ENCODE measurements around the gene TFAP2A. TPM values are rescaled to one million over a fixed set of nuclear protein-coding genes. Genes with fewer than 3 reads are reported as not detected.

TFAP2A gene
- total and polyA plus RNA-seq, 5 experiments from 2014 or later = not detected

DNA sequence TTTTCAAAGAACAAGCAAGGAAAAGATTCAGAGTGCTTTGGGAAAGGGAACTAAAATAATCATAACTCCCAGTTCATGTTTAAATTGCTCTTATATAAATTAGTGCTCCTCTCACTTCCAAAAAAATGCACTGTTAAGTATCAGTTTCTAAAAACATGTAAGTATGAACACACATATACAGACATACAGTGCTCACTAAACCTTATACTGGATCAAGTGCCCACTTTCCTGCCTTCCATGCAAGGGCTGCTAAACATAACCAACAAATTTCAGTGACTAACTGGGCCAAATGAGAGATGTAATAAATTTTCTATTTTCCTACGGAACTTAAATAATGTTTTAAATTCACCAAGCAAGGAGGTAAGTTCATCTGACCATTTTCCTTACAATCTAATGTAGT, 6.4 kb downstream of the TFAP2A start:
- no peak overlapping the region for H3K4me3 Mint-ChIP-seq
- H3K36me3 Mint-ChIP-seq = peaks cover 16 to 24% (median 18%) of the 10 kb centered on the region in 3 donors
- peaks cover 13 to 66% (median 39%) of the 10 kb centered on the region in 9 donors for H3K9me3 Mint-ChIP-seq
- POLR2A ChIA-PET = no interaction called here
- peaks cover 16 to 44% (median 33%) of the 10 kb centered on the region in 4 donors for H3K4me1 Mint-ChIP-seq
- ATAC-seq = no peak
- DNase-seq = no peak
- H3K27me3 Mint-ChIP-seq = peaks cover 41 to 73% (median 51%) of the 10 kb centered on the region in 5 donors
- H3K27ac Mint-ChIP-seq = no peak overlapping the region

GRCh38 chr6:10407674-10408054, 7.2 kb downstream of the TFAP2A start:
- DNase-seq (no peak), ATAC-seq (no peak)
- no peak overlapping the region for H3K4me3 Mint-ChIP-seq
- POLR2A ChIA-PET = no interaction called here
- peaks cover 21 to 69% (median 46%) of the 10 kb centered on the region in 9 donors for H3K9me3 Mint-ChIP-seq
- peaks cover 15 to 41% (median 30%) of the 10 kb centered on the region in 4 donors for H3K4me1 Mint-ChIP-seq
- H3K36me3 Mint-ChIP-seq = peaks cover 14 to 24% (median 21%) of the 10 kb centered on the region in 3 donors
- H3K27me3 Mint-ChIP-seq = peaks cover 38 to 72% (median 45%) of the 10 kb centered on the region in 5 donors
- no peak overlapping the region for H3K27ac Mint-ChIP-seq

- H3K27me3 Mint-ChIP-seq = peaks cover 38 to 77% (median 48%) of the 10 kb centered on the region in 5 donors
- peaks cover 13 to 24% (median 21%) of the 10 kb centered on the region in 3 donors for H3K36me3 Mint-ChIP-seq
- no peak for ATAC-seq
- peaks cover 14 to 37% (median 30%) of the 10 kb centered on the region in 4 donors for H3K4me1 Mint-ChIP-seq
- peaks cover 21 to 68% (median 46%) of the 10 kb centered on the region in 9 donors for H3K9me3 Mint-ChIP-seq
- DNase-seq = no peak
- H3K27ac Mint-ChIP-seq = no peak overlapping the region
- POLR2A ChIA-PET = no interaction called here
- no peak overlapping the region for H3K4me3 Mint-ChIP-seq
Measured at GRCh38 chr6:10407018-10407673, 7.7 kb downstream of the TFAP2A start.

DNA sequence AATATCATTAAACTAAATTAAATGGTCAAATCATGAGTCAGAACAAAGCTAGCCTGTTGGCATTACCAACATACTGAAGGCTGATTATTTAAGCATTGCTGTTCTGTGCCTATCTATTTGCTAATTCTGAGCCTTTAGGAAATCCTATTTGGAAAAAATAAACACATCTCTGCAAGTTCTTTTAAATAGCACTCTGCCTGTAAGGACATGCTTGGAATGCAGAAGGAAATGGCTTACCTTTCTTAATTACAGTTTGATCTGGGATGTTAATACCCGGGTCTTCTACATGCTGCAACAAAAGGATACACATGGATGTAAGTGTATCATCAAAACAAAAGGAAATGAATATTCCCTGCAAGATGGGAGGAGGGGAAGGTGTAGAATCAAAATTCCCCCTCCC, 8.3 kb downstream of the TFAP2A start:
- Mint-ChIP-seq H3K4me1 (peaks cover 11 to 32% (median 24%) of the 10 kb centered on the region in 4 donors), H3K27me3 (peaks cover 36 to 77% (median 47%) of the 10 kb centered on the region in 5 donors), H3K9me3 (peaks cover 21 to 70% (median 47%) of the 10 kb centered on the region in 9 donors), H3K27ac (no peak overlapping the region), H3K36me3 (peaks cover 12 to 20% (median 19%) of the 10 kb centered on the region in 3 donors), H3K4me3 (no peak overlapping the region)
- DNase-seq (no peak), ATAC-seq (no peak)
- POLR2A ChIA-PET = no interaction called here

DNA sequence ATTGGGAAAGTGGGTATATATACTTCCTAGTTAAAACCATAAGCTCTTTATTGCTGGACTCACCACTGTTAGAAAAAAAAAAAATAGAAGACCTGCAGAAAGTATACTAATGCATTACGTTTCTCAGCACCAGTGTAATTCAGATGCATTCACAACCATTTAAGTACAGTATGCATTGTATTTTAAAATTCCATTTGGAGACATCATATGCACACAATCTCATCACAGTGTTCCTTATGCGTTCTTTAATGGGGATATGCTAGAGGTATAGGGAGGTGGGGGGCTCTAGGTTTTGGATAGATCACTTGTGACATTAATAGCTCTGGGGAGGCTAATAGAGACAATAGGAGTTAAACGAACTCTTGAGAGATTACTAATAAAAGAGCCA, 9.4 kb downstream of the TFAP2A start:
- Mint-ChIP-seq H3K27ac (peak overlapping the region in 3 of 10 donors; percentile 29 to 65 (median 44)), H3K4me3 (peak overlapping the region in 9 of 10 donors; percentile 1 to 81 (median 59)), H3K27me3 (peaks cover 36 to 79% (median 46%) of the 10 kb centered on the region in 5 donors), H3K36me3 (peaks cover 10 to 18% (median 17%) of the 10 kb centered on the region in 3 donors), H3K4me1 (peaks cover 3 to 21% (median 16%) of the 10 kb centered on the region in 4 donors), H3K9me3 (peaks cover 21 to 71% (median 49%) of the 10 kb centered on the region in 9 donors)
- ATAC-seq = no peak
- DNase-seq = no peak
- POLR2A ChIA-PET = no interaction called here

DNA sequence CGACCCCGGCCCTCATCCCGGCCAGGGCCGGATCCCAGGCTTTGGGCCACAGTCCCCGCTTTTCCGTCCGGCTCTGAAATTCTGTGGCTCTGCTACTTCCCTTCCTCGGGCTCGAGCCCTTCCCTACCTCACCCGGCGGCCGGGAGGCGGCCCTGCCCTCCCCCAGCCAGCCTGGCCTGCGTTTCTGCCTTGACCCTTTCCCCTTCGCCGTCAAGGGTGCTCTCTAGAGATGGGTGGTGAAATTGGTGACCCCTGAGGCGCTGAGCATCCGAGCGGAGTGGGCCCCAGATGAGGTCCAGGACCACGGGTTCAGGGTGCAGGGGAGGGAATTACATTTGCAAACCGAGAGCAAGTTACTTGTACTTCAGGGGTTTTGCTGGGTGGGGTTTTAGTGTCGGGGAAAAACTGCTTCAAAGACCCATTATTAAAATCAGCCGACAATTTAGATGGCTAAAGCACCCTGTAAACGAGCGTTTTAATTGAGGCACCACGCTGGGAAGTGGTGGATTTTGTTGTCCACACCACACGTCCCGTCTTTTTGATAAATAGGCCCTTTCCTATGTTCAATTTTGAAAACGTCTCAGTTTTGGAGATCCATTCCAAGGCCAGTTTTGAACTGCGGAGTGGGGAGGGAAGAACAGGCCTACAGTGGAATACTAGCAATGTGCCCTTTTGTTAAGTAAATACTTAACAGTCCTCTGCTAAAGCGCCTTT, 9.9 kb downstream of the TFAP2A start:
- H3K36me3 Mint-ChIP-seq = peaks cover 7 to 15% (median 14%) of the 10 kb centered on the region in 3 donors
- peaks cover 34 to 79% (median 46%) of the 10 kb centered on the region in 5 donors for H3K27me3 Mint-ChIP-seq
- peaks cover 3 to 18% (median 15%) of the 10 kb centered on the region in 4 donors for H3K4me1 Mint-ChIP-seq
- POLR2A ChIA-PET = no interaction called here
- peaks cover 17 to 68% (median 48%) of the 10 kb centered on the region in 9 donors for H3K9me3 Mint-ChIP-seq
- ATAC-seq = no peak
- peak overlapping the region in 4 of 10 donors; percentile 29 to 80 (median 59) for H3K27ac Mint-ChIP-seq
- peak overlapping the region; percentile 1 to 86 (median 74) for H3K4me3 Mint-ChIP-seq
- DNase-seq = no peak

DNA sequence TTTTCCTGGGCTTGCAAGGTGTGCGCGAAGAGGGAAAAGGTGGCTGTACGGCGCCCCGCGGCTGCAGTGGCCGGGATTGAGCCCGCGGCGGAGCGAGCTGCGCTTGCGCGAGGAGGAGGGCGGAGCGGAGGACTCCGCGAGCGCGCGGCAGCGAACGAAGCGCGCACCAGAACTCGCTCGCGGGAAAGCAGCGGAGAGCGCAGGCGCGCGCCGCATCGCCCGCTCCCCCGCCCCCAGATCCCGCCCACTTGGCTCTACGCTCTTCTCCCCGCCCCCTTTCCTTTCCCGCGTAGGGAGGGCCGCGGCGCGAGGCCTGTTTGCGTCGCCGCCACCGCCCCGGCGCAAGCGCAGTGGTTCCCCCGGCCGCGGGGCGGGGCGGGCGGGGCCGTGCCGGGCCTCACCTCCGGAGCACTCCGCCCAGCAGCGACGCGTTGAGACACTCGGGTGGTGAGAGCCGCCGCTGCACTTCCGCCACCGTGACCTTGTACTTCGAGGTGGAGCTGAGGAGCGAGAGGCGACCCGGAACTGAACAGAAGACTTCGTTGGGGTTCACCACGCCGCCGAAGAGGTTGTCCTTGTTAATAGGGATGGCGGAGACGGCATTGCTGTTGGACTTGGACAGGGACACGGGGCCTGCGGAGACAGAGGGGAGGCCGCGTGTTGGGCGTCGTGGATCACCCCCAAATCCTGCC, 10.6 kb downstream of the TFAP2A start:
- H3K4me3 Mint-ChIP-seq = peak overlapping the region; percentile 74 to 89 (median 84)
- peaks cover 5 to 13% (median 10%) of the 10 kb centered on the region in 3 donors for H3K36me3 Mint-ChIP-seq
- POLR2A ChIA-PET = no interaction called here
- peaks cover 10 to 66% (median 47%) of the 10 kb centered on the region in 9 donors for H3K9me3 Mint-ChIP-seq
- peak overlapping the region; percentile 53 to 89 (median 80) for H3K27ac Mint-ChIP-seq
- peaks cover 0 to 16% (median 12%) of the 10 kb centered on the region in 4 donors for H3K4me1 Mint-ChIP-seq
- DNase-seq = peak; percentile 67 to 90 (median 81)
- peak; percentile 91 to 92 for ATAC-seq
- H3K27me3 Mint-ChIP-seq = peaks cover 33 to 80% (median 44%) of the 10 kb centered on the region in 5 donors

- H3K4me3 Mint-ChIP-seq = peak overlapping the region; percentile 66 to 89 (median 83)
- ATAC-seq = no peak
- H3K36me3 Mint-ChIP-seq = peaks cover 9 to 18% (median 11%) of the 10 kb centered on the region in 3 donors
- peaks cover 36 to 80% (median 45%) of the 10 kb centered on the region in 5 donors for H3K27me3 Mint-ChIP-seq
- peaks cover 9 to 65% (median 52%) of the 10 kb centered on the region in 9 donors for H3K9me3 Mint-ChIP-seq
- DNase-seq = no peak
- POLR2A ChIA-PET = no interaction called here
- H3K27ac Mint-ChIP-seq = peak overlapping the region in 9 of 10 donors; percentile 47 to 89 (median 63)
- peaks cover 0 to 16% (median 12%) of the 10 kb centered on the region in 4 donors for H3K4me1 Mint-ChIP-seq
Measured at GRCh38 chr6:10403385-10404106, 11.3 kb downstream of the TFAP2A start.

DNA sequence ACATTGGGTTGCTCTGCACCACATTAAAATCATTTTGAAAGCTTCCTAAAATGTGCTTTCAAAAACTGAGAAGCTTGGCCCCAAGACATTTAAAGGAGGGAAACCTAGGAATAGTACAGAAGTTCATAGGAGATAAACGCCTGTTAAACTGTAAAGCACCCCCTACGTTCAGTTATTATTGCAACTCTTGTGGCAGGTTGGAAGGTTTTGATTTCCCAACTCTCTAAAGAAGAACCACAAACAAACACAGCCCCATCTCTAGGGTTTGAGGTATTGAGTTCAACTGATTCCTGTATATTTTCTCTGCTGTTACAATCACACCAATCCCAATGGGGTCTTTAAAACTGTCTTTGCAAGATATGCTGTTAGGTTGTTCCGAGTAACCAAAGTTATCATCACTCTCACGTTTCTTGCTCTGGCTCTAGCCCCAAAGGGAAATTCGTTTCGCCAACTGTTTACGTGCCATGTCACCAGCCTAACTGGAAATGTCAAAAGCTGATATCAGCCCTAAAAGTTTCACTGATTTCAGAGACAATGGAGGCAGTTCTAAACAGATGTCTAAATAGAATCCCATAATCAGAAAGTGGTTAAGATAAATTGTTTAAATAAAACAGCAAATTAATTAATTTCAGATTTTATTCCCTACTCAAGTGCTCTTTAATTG, 12.1 kb downstream of the TFAP2A start:
- peaks cover 9 to 59% (median 48%) of the 10 kb centered on the region in 9 donors for H3K9me3 Mint-ChIP-seq
- H3K4me3 Mint-ChIP-seq = peak overlapping the region in 9 of 10 donors; percentile 41 to 89 (median 83)

DNA sequence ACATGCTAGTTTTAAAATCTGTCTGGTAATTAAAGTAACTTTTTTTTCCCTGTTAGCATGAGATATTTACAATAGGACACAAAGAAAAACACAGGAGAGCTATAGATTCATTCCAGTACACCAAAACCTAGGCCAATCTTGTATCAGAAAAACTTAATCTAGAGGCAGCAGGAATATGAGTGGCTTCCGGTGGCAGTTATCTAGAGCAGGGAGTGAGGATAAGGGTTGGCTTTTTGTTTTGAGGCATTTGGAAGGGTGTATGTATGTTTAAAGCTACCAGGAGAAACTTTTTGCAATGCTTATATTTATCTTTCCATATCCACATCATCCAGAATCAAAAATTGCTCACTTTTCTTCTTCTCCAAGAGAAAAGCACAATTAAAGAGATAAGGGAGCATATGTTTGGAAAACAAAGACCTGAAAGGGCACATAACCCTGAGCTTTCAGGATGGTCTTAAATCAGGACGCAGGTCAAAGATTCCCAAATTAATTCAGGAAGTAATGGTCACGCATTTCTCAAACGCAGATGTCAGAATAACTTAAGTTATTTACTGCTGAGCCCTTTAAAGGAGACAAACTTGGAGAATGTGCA, 13.1 kb downstream of the TFAP2A start:
- Mint-ChIP-seq H3K9me3 (peaks cover 9 to 54% (median 45%) of the 10 kb centered on the region in 9 donors), H3K27me3 (peaks cover 30 to 78% (median 49%) of the 10 kb centered on the region in 5 donors), H3K4me3 (peak overlapping the region in 1 of 10 donors; percentile 29), H3K4me1 (peaks cover 0 to 16% (median 12%) of the 10 kb centered on the region in 4 donors), H3K27ac (no peak overlapping the region), H3K36me3 (peaks cover 4 to 26% (median 11%) of the 10 kb centered on the region in 3 donors)
- ATAC-seq (no peak), DNase-seq (no peak)
- POLR2A ChIA-PET = no interaction called here

More for the DNA sequence above, 12.1 kb downstream of the TFAP2A start:
- Mint-ChIP-seq H3K27me3 (peaks cover 33 to 78% (median 49%) of the 10 kb centered on the region in 5 donors), H3K4me1 (peaks cover 0 to 16% (median 12%) of the 10 kb centered on the region in 4 donors), H3K36me3 (peaks cover 4 to 21% (median 11%) of the 10 kb centered on the region in 3 donors), H3K27ac (peak overlapping the region in 1 of 10 donors; percentile 31)
- ATAC-seq = no peak
- no peak for DNase-seq
- POLR2A ChIA-PET = no interaction called here

DNA sequence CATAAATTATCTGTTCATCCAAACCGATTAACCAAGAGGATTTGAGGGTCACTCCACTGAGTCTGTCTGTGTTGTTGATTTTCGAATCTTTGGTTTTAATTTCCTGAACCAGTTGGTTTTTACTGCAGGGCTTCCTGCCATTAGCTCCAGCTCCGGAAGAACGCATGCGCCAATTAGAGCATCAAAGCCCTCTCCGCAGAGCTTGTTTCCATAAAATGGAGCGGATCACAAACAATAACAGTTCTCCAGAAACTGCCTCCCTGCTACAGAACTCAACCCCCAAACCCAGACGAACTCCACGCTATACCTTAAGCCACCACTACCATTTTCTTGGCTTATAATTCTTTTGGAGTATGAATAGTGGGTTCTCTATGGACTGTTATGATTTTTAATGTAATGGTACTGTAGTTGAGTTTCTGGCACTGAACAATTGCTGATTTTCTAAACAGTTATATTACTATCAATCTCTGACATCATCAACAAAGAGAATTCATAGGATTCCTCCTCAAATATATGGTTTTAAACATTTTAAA, 13.8 kb downstream of the TFAP2A start:
- H3K27me3 Mint-ChIP-seq = peaks cover 32 to 76% (median 52%) of the 10 kb centered on the region in 5 donors
- peaks cover 4 to 29% (median 11%) of the 10 kb centered on the region in 3 donors for H3K36me3 Mint-ChIP-seq
- peaks cover 0 to 16% (median 12%) of the 10 kb centered on the region in 4 donors for H3K4me1 Mint-ChIP-seq
- peaks cover 9 to 56% (median 38%) of the 10 kb centered on the region in 9 donors for H3K9me3 Mint-ChIP-seq
- H3K27ac Mint-ChIP-seq = no peak overlapping the region
- DNase-seq (no peak), ATAC-seq (no peak)
- no peak overlapping the region for H3K4me3 Mint-ChIP-seq
- POLR2A ChIA-PET = no interaction called here
